Colonic mucosa (tissue), 4 donors: ENCODE data around the gene SYNCRIP. TPM values are rescaled to one million over a fixed set of nuclear protein-coding genes. Genes with fewer than 3 reads are reported as not detected.
"Not testable (repeated sequence)": the region's sequence is repeated elsewhere in the genome, so short reads cannot be mapped to it uniquely, and the experiment has no call there.

Experiments used
- DNase-seq: peaks from one replicate; pipeline ENCODE4 v3.0.0-alpha.2; 2020
- H3K27ac ChIP-seq: fragments of 200-600 bp; one replicate; pipeline ENCODE4 v1.8.0; 2021
- H3K27me3 ChIP-seq: fragments of 200-600 bp; one replicate; pipeline ENCODE4 v1.8.0; 2021
- H3K36me3 ChIP-seq: fragments of 200-600 bp; one replicate; pipeline ENCODE4 v1.8.0; 2021
- H3K4me1 ChIP-seq: fragments of 200-600 bp; one replicate; pipeline ENCODE4 v1.8.0; 2021; ENCODE audit warnings: mild to moderate bottlenecking
- H3K4me3 ChIP-seq: fragments of 200-600 bp; one replicate; pipeline ENCODE4 v1.8.0; 2021
- H3K9ac ChIP-seq, 2 donors: one replicate each; pipeline ENCODE4 v1.7.0; 2013; ENCODE audit warnings: control low read depth in 2 of 2, low read depth in 2 of 2, low read length in 2 of 2
- H3K9me3 ChIP-seq: fragments of 200-600 bp; one replicate; pipeline ENCODE4 v1.8.0; 2021
- CTCF ChIP-seq: fragments of 200-600 bp; IDR thresholded peaks from one replicate; pipeline ENCODE4 v1.8.0; 2022; ENCODE audit warnings: antibody characterized with exemption, mild to moderate bottlenecking
- intact Hi-C: fragments of 100-400 bp; cut with DNase I; formaldehyde crosslinking; loops from one replicate; pipeline ENCODE4 v1.14.1; 2022
- total RNA-seq, 2 donors: library from RNA; stranded (reverse); fragmentation: NEBNext Ultra II Directional in 1 of 2; extraction: Animal tissue kit (Norgen Biotek cat#: 25700) in 1 of 2; gene quantifications; one replicate each; pipeline ENCODE4 v1.2.1, GENCODE V29; 2021
- donor health status: healthy.
- donor health status: DM: no; HTN: no; CAD: no.
- donor health status: DM: no; HTN: no; CAD: no.

SYNCRIP gene
- total RNA-seq, 2 donors from 2014 or later: 87.7 to 99.3 TPM

DNA sequence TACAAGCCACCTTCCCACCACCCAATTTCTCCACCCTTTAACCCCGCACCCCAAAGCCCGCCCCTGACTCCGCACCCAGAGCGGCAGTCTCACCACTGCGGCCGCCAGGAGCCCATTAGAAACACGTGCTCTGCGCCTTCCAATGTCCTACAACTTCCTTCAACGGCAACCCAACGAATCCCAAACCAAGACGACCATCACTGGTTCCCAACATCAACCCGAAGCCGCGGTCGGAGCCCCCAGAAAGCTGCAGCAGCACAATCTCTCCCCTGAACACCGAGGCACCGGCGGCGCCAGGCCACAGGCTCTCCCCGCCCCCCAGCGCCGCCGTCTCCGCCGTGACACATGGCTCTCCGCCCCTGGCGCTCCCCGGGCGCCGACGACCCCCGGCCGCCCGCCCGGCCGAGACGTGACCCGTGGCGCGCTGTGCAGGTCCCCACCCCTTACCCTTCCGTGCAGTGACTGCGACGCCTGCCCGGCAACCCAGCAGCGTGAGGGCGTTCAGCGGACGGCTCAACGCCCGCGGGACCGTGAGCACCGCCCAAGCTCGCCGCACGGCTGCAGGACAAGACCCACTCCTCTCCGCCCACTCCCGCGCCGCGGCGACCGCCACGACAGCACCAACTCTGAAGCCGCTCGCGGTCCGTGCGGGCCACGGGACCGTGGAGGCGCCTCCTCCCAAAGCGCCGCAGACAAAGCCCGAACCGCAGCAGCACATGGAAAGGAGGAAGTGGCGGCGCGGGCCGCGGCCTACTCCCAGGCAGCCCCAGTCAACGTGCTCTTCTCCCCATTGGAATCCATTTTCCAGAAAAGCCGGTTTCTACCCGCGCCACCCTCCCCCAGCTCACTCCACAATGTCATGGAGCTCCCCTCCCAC, 551 bp downstream of the SYNCRIP start:
- peak overlapping the region; percentile 95 for H3K9ac ChIP-seq
- H3K9me3 ChIP-seq: no peaks in the 10 kb centered on the region
- intact Hi-C loops: loop anchor here (2.0 to 5.0 kb wide), 2 partner anchors 37 to 45 kb away; no protein-coding TSS in a partner anchor
- H3K4me1 ChIP-seq: peaks cover 14% of the 10 kb centered on the region
- H3K4me3 ChIP-seq: peak overlapping the region; percentile 96
- peaks cover 1% of the 10 kb centered on the region for H3K36me3 ChIP-seq
- H3K27ac ChIP-seq: peak overlapping the region; percentile 98
- no peak for TF ChIP-seq CTCF
- peak; percentile 69 for DNase-seq
- no peaks in the 10 kb centered on the region for H3K27me3 ChIP-seq

DNA sequence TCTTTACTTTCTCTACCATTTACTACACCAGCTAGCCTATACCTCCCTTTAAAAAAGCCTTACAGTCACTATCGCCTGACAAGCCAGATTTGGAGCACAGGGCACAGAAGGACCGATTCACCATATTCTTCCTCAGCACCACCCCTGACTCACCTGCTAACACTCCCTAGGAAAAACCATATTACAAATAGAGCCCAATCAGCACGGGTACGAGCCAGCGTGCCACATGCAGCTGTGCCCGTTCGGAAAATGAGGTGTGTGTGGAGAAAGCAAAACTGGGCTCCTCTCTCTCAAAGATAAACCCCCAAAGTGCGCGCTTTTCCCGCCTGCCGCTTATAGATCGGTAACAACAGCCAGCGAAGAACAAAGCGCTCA, 1.2 kb downstream of the SYNCRIP start:
- peaks cover 14% of the 10 kb centered on the region for H3K4me1 ChIP-seq
- DNase-seq: no peak
- no peaks in the 10 kb centered on the region for H3K27me3 ChIP-seq
- intact Hi-C loops: loop anchor here (5.0 kb wide), 1 partner anchor 44 kb away; no protein-coding TSS in a partner anchor
- H3K36me3 ChIP-seq: peaks cover 8% of the 10 kb centered on the region
- peak overlapping the region; percentile 98 for H3K27ac ChIP-seq
- H3K4me3 ChIP-seq: peak overlapping the region; percentile 96
- H3K9me3 ChIP-seq: no peaks in the 10 kb centered on the region
- peak overlapping the region; percentile 95 for H3K9ac ChIP-seq
- no peak for TF ChIP-seq CTCF

DNA sequence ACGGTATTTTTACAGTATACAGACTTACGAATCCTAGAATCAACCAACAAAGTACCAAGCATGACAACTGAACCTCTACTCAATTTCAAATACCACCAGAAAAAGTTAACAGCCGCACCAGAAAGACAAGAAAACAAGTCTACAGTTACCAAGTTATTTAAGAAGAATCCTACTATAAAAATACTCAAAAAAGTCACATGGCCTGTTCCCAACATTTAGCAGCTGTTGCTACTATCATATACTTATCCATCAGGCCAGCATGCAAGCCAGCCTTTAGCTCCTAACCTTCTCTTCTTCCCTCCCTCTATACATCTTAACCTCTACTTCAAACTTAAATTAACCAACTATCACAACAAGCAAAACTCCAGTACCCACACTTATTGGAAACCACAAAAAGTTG, 1.9 kb downstream of the SYNCRIP start:
- no peak overlapping the region for H3K27ac ChIP-seq
- H3K9ac ChIP-seq: no peak overlapping the region
- H3K27me3 ChIP-seq: no peaks in the 10 kb centered on the region
- H3K4me3 ChIP-seq: peak overlapping the region; percentile 96
- intact Hi-C loops: loop anchor here (5.0 kb wide), 1 partner anchor 44 kb away; no protein-coding TSS in a partner anchor
- peaks cover 14% of the 10 kb centered on the region for H3K4me1 ChIP-seq
- no peak for DNase-seq
- no peak for TF ChIP-seq CTCF
- no peaks in the 10 kb centered on the region for H3K9me3 ChIP-seq
- H3K36me3 ChIP-seq: peaks cover 14% of the 10 kb centered on the region

- Histone ChIP-seq H3K27ac (no peak overlapping the region), H3K4me1 (peaks cover 14% of the 10 kb centered on the region), H3K9ac (no peak overlapping the region), H3K4me3 (no peak overlapping the region), H3K27me3 (no peaks in the 10 kb centered on the region), H3K36me3 (peaks cover 31% of the 10 kb centered on the region), H3K9me3 (no peaks in the 10 kb centered on the region)
- no peak for DNase-seq
- no peak for TF ChIP-seq CTCF
- intact Hi-C loops: no loop called here
Observed at GRCh38 chr6:85637579-85637978, 5.1 kb downstream of the SYNCRIP start.

- H3K27me3 ChIP-seq: no peaks in the 10 kb centered on the region
- no peak overlapping the region for H3K27ac ChIP-seq
- H3K36me3 ChIP-seq: peaks cover 45% of the 10 kb centered on the region
- intact Hi-C loops: no loop called here
- no peak overlapping the region for H3K9ac ChIP-seq
- no peak for DNase-seq
- no peaks in the 10 kb centered on the region for H3K4me1 ChIP-seq
- no peak for TF ChIP-seq CTCF
- H3K9me3 ChIP-seq: no peaks in the 10 kb centered on the region
- no peak overlapping the region for H3K4me3 ChIP-seq
Observed at GRCh38 chr6:85632164-85632942, 10.3 kb downstream of the SYNCRIP start.

GRCh38 chr6:85631117-85631516, 11.6 kb downstream of the SYNCRIP start:
- DNase-seq, H3K27ac ChIP-seq, intact Hi-C loops, H3K4me1 ChIP-seq, H3K9ac ChIP-seq, H3K4me3 ChIP-seq, H3K27me3 ChIP-seq, H3K9me3 ChIP-seq: not testable (repeated sequence)
- peaks cover 33% of the 10 kb centered on the region for H3K36me3 ChIP-seq
